HG02884 (cell line): ENCODE results near the gene PAX8.
A peak's percentile ranks its signal among the peaks of the same experiment; 100 is the strongest.

Experiments used
- ATAC-seq: cut with Tn5 transposase; IDR thresholded peaks from one replicate; pipeline ENCODE4 v1.9.1; 2021; ENCODE audit warnings: mild to moderate bottlenecking, moderate library complexity; ENCODE audit not compliant: unreplicated experiment

Gene PAX8

DNA sequence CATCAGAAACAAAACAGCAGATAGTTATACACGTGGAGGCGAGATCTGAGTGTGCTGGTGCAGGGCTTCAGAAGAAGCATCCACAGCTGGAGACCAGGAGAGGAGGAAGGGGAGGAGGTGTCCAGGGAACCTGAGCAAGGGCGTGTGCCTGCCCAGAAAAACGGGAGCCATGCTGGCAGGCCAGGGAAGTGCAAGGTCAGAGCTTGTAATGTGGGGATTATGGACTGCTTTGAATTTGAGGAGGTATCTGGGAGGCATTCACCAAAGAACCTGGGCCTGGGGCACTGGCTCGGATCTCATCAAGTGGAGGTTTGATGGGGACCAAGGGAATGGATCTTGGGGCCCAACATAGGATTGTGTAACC is 92.3 kb downstream of the PAX8 start:
- ATAC-seq: no peak

DNA sequence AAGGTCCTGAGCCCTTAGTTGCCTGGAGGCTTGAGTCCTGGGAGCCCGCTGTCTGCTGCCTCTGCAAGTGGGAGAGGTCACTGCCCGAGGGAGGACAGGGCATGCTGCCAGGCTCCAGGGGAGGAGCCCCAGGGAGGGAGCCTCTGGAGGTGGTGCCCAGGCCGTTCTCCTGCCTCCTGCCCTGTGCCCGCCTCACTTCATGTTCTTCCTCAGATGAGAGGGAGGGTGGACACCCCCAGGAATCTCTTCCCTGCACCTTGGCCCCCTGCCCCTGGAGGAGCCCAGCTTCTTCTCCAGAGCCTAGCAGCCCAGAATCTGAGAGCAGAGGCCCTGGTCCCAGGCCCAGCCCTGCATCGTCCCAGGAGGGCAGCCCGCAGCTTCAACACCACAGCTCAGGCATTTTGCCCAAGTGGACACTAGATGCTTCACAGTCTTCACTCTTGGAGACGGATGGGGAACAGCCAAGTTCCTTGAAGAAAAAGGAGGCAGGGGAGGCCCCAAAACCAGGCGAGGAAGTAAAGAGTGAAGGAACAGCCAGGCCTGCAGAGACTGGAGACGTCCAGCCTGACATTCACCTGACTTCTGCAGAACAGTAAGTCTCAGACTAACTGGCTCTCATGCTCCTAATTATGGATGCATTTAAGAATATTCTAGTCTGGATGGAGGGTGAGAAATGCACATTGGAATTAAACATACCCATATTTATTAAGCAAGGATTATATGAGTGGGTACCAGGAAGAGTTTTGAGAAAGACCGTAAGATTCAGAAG is 92.9 kb downstream of the PAX8 start:
- ATAC-seq: no peak

DNA sequence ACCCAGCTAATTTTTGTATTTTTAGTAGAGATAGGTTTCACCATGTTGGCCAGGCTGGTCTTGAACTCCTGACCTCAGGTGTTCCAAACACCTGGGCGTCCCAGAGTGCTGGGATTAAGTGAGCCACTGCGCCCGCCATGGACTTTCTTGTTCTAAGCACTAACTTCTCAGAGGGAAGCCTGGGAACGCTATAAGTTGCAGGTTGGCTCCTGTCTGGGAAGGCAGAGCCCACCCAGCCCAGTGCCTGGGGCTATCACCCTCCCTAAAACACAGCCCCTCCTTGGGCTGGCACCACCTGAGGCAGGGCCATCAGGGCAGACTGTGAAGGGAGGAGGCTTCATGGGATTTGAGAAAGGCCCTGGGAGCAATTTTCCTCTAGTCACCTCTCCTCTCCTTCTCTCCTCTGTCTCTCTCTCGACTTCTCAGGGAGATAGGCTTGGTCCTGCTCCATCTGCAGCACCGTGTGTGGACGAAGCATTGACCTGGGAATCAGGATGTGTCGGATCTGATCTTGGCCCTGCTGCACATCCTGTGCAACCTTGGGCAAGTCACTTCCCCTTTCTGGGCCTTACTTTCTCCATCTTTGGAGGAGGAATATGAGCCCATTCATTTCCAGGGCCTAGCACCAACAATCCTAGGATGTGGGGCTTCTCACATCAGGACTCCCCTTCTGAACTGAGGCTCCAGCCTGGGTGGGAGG is 94.0 kb downstream of the PAX8 start:
- no peak for ATAC-seq

GRCh38 chr2:113183703-113184102 is 95.0 kb downstream of the PAX8 start:
- ATAC-seq: no peak

- ATAC-seq: no peak
Measured at GRCh38 chr2:113183264-113183663, 95.5 kb downstream of the PAX8 start.

DNA sequence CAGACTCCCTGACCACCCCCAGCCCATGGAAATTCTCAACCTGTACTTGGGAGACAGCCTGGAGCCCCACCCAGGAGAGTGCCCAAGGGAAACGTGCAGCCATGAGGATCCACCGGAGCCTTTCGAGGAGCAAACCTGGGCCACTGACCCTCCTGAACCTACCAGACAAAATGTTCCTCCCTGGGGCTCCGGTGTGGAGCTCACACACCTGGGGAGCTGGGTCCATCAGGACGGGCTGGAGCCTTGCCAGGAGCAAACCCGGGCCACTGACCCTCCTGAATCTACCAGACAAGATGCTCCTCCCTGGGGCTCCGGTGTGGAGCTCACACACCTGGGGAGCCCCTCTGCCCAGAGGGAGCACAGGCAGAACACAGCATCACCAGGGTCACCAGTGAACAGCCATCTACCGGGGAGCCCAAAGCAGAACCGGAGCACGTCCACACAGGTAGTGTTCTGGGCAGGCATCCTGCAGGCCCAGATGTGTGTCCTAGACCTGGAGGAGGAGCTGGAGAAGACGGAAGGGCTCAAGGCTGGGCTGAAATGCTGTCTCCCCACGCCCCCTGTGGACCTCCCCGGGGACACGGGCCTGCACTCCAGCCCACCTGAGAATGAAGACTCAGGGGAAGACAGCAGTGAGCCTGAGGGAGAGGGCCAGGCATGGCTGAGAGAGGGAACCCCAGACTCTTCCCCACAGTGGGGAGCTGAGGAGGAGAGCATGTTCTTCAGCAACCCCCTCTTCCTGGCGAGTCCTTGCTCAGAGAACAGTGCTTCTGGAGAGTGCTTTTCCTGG is 96.1 kb downstream of the PAX8 start:
- ATAC-seq: no peak

- ATAC-seq: no peak
Measured at GRCh38 chr2:113181258-113182051, 97.3 kb downstream of the PAX8 start.

- ATAC-seq: no peak
Measured at GRCh38 chr2:113180131-113180946, 98.4 kb downstream of the PAX8 start.

DNA sequence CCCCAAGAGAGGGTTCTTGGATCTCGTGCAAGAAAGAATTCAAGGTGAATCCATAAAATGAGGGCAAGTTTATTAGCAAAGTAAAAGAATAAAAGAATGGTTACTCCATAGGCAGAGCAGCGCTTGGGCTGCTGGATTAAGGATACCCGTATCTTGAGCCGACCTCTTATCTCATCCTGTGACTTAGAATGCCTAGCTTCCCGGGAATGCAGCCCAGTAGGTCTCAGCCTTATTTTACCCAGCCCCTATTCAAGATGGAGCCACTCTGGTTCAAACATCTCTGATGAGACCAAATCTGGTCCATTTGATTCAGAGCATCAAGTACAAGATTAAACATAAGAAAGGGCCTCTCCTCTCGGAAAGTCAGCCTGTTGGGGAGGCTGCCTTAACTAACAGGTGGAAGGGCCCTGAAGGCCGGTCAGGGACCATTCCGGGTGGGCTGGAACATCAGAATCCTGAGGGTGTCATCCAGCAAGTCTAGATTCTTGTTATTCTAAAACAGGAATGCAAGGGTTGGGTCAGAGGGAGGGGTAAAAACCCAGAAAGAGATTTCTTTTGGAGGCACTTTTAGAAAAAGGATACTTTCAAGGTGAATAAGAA is 99.2 kb downstream of the PAX8 start:
- ATAC-seq: no peak

GRCh38 chr2:113178891-113179290 is 99.8 kb downstream of the PAX8 start:
- no peak for ATAC-seq

DNA sequence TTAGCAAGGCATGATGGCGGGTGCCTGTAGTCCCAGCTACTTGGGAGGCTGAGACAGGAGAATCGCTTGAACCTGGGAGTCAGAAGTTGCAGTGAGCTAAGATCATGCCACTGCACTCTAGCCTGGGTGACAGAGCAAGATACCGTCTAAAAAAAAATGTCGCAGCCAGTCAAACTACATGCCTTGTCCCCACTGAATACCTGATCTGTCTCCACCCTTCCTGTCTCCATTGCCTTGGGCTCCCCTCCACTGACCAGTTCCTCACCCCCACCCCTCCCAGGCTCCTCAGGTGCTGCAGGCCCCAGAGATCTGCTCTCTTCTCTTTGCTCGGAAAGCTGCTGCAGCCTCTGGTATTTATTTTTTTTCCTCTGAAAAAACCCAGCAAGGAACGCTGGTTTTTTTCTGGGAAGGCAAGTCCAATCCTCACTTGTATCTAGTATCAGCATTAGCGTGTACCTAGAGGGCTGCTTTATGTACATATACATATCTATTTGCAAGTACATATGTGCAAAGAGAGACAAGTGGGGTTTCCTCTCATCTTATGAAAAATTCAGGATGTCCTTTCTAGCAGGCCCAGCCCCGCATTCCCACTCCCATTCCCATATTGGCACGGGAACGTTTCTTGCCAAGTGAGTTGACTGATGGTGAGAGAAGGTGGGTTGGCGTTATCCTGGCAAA is 100.5 kb downstream of the PAX8 start:
- ATAC-seq: no peak

GRCh38 chr2:113176696-113177355 is 101.9 kb downstream of the PAX8 start:
- no peak for ATAC-seq

- ATAC-seq: no peak
Measured at GRCh38 chr2:113175736-113176695, 102.7 kb downstream of the PAX8 start.

DNA sequence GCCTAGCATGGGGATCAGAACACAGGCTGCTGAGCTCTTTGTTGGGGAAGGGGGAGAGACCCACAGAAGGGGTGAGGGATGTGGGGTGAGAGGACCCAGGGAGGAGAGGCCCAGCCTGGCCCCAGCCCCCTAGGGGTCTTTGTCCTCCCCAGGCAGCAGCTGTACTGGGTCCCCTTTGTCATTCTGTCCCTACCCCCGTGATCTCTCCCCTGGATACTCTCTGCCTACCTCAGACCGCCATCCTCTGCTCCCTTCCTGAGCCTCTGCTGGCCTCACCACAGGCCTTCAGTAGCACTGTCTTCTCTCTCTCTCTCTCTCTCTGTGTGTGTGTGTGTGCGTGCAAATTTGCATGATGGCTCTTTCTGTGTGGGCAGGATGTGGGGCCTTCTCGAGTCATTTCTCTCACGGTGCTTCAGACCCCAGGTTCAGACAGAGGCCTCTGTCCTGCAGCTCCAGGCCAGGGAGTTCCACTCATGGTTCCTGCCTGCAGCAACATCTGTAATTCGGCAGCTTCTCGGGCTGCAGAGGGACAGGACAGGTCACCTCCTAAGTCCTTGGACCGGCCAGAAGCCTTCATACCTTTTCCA is 103.6 kb downstream of the PAX8 start:
- ATAC-seq: peak; percentile 54

DNA sequence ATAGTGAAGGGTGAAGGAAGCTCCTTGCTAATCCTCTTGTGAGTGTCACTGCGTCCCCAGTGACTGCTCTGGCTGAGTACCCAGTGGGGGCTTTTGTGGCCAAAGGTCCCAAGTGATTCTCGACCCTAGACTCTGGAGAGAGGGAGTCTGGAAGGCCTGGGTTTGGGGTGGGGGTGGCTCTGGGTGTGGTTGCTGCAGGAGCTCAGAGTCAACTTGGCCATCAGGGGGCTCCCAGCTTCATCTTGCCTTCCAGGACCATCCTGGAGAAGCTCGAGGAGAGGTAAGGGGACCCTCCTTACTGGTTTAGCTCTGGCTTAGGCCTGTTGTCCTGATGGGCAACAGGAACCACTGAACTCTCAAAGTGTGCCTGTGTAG is 104.4 kb downstream of the PAX8 start:
- ATAC-seq: no peak

DNA sequence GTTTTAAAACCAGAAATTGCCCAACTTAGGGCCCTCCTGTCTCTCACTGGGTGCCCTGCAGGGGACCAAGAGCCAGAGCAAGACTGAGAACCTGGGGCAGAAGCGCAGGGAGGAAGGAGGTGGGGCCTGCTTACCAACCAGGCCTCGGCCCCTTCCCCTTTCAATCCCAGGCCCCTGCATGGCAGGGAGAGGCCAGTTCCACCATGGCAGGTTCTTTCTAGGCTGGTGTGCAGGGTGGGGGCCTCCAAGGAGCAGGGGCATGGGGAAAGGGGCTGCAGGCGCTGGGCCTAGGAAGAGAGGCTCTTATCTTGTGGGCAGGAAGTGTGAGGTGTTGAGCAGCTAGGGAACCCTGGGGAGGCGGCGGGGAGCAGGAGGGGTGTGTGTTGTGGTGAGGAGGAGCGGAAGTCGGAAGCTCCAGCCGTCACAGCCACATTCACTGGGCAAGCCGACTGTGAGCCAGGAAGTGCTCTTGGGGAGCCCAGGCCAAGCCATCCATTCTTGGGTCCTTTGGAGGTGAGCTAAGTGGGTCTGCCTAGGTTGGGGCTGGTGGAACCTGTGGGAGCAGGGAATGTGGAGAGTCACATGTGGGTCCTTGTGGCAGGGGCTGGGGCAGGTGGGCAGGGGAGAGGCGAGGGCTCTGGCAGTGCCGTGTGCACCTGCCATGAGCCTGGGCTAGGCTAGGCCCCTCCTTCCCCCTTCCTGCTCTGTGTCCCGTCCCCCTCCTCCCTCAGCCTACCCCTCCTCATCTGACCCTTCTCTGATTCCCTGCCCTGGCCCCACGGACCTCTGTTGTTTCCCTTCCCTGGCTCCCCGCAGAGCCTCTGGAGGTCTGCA is 105.0 kb downstream of the PAX8 start, which contains the start of gene PSD4:
PSD4 (plus strand) TSS at position 430 of the 834 bp plus-strand sequence. CDS start 8,486 bp downstream, outside the sequence.
- ATAC-seq: peak; percentile 85
